ENCODE measurements around the gene MSL1. TPM values are rescaled to one million over a fixed set of nuclear protein-coding genes. Genes with fewer than 3 reads are reported as not detected.

Gene MSL1
- total and polyA plus RNA-seq, 2 of the 4 experiments (the other 2 are of a cell fraction), result 28.3 to 48.4 TPM

DNA sequence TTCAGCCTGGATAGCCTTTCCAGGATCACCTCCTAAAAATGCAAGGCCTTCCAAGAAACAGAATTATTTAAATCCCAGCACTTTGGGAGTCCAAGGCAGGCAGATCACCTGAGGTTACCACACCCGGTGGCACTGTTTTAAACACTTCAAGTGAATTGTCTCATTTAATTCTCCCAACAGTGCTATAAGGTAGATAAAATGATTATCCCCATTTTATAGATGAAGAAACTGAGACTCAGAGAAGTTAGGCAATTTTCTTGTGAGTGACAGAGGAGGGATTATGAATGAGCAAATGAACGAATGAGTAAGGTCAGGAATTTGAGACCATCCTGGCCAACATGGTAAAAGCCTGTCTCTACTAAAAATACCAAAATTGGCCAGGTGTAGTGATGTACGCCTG lies 42.2 kb upstream of the MSL1 start (continued):
- TF ChIP-seq NFE2L2 (IDR thresholded peaks at IDR 0.05; ENCODE audit: low read depth, low read length) (no peak), RAD21 (IDR thresholded peaks at IDR 0.05; ENCODE audit: low read length) (no peak), POLR2A (IDR thresholded peaks at IDR 0.05; ENCODE audit: low read depth, low read length) (no peak)

DNA sequence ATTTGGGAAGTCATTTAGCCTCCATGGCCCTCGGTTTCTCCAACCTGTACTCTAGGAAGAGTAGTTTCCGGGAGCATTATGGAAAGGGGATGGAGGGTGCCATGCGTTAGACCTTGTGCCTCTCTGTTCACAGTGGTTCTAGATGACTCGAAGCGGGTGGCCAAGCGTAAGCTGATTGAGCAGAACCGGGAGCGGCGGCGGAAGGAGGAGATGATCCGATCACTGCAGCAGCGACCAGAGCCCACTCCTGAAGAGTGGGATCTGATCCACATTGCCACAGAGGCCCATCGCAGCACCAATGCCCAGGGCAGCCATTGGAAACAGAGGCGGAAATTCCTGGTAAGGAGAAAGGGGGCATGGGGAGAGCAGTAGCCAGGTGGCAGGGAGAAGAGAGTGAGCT lies 37.3 kb upstream of the MSL1 start:
- dilution Hi-C loops (cut with HindIII; ENCODE audit: low sequenced_read_pairs, unreplicated experiment) (no loop called here), in situ Hi-C loops (cut with MboI; ENCODE audit: low sequenced_read_pairs) (no loop called here), intact Hi-C loops (cut with micrococcal nuclease) (no loop called here)
- Histone ChIP-seq H3K4me3 (ENCODE audit: insufficient read depth, low read depth, low read length) (no peak overlapping the region), H3K27me3 (ENCODE audit: control insufficient read depth, insufficient read depth, low read length) (no peaks in the 10 kb centered on the region), H3K4ac (ENCODE audit: low read depth, low read length) (no peak overlapping the region), H3K36me3 (ENCODE audit: control insufficient read depth, insufficient read depth, low read length) (peaks cover 53% of the 10 kb centered on the region), H3K14ac (replicated peaks; ENCODE audit: low read depth, low read length) (no peak overlapping the region), H3K9me3 (ENCODE audit: control insufficient read depth, insufficient read depth, low read length) (no peaks in the 10 kb centered on the region), H3K56ac (ENCODE audit: extremely low read depth, insufficient read depth, low read length) (no peak overlapping the region), H4K20me1 (ENCODE audit: insufficient read depth, low read length) (peaks cover 3% of the 10 kb centered on the region), H3K23ac (ENCODE audit: low read depth, low read length) (no peak overlapping the region), H3K9me1 (ENCODE audit: insufficient read depth, low read length) (no peaks in the 10 kb centered on the region), H3K4me1 (ENCODE audit: control insufficient read depth, insufficient read depth, low read length) (no peaks in the 10 kb centered on the region), H2BK15ac (ENCODE audit: low read depth, low read length) (no peak overlapping the region), H4K5ac (ENCODE audit: low read depth, low read length) (no peak overlapping the region), H3K27ac (ENCODE audit: insufficient read depth, low read length) (no peak overlapping the region), H2AK5ac (ENCODE audit: low read depth, low read length) (no peak overlapping the region), H2BK20ac (ENCODE audit: low read depth, low read length) (no peak overlapping the region), H4K8ac (ENCODE audit: low read depth in 2 of 2, low read length in 2 of 2) (no peak overlapping the region), H2AFZ (replicated peaks; ENCODE audit: low read length, poor library complexity) (no peak overlapping the region), H3K4me2 (ENCODE audit: low read depth, low read length) (no peak overlapping the region), H3K9ac (ENCODE audit: low read depth, low read length) (no peak overlapping the region), H2AK9ac (replicated peaks; ENCODE audit: low read depth, low read length, poor library complexity) (no peak overlapping the region), H2BK5ac (ENCODE audit: low read depth, low read length, poor library complexity, severe bottlenecking) (no peak overlapping the region), H4K91ac (ENCODE audit: insufficient read depth, low read depth, low read length) (no peak overlapping the region), H3K18ac (ENCODE audit: low read depth, low read length) (no peak overlapping the region), H3K79me1 (ENCODE audit: low read depth in 1 of 2, low read length in 2 of 2) (peaks cover 0 to 9% of the 10 kb centered on the region in 2 experiments; a peak in 1 of 4 replicates), H2BK120ac (ENCODE audit: low read depth, low read length) (no peak overlapping the region)
- 99% methylated on average over 10 of the region's 14 CpGs; no CpG with 5 or more reads in 1 of the 2 experiments for WGBS, 2 experiments (ENCODE audit: extremely low coverage in 2 of 2, insufficient read length in 1 of 2)
- no peak for DNase-seq
- POLR2A ChIA-PET (ENCODE audit: unreplicated experiment), result no interaction called here
- ATAC-seq (ENCODE audit: low read depth), result no peak
- TF ChIP-seq MXI1 (IDR thresholded peaks at IDR 0.05; ENCODE audit: borderline replicate concordance, low read depth, low read length) (no peak), RFX5 (IDR thresholded peaks at IDR 0.05; ENCODE audit: low read depth, low read length) (no peak), POLR2A (IDR thresholded peaks at IDR 0.05; ENCODE audit: low read depth, low read length) (no peak), CHD1 (IDR thresholded peaks at IDR 0.05; ENCODE audit: low read depth, low read length) (no peak), RAD21 (IDR thresholded peaks at IDR 0.05; ENCODE audit: low read length) (no peak), FOS (IDR thresholded peaks at IDR 0.05; ENCODE audit: low read depth, low read length) (no peak), MAZ (IDR thresholded peaks at IDR 0.05; ENCODE audit: borderline replicate concordance, low read depth, low read length) (no peak), MAFK (IDR thresholded peaks at IDR 0.05; ENCODE audit: low read depth, low read length) (no peak), SMC3 (IDR thresholded peaks at IDR 0.05; ENCODE audit: low read depth, low read length) (no peak), CEBPB (IDR thresholded peaks at IDR 0.05; ENCODE audit: low read depth, low read length) (no peak), BHLHE40 (IDR thresholded peaks at IDR 0.05; ENCODE audit: low read depth, low read length) (no peak)
- TF ChIP-seq, protein P1, sequence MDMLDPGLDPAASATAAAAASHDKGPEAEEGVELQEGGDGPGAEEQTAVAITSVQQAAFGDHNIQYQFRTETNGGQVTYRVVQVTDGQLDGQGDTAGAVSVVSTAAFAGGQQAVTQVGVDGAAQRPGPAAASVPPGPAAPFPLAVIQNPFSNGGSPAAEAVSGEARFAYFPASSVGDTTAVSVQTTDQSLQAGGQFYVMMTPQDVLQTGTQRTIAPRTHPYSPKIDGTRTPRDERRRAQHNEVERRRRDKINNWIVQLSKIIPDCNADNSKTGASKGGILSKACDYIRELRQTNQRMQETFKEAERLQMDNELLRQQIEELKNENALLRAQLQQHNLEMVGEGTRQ (IDR thresholded peaks at IDR 0.05; ENCODE audit: low read depth, low read length), result no peak
- TF ChIP-seq, protein P2, sequence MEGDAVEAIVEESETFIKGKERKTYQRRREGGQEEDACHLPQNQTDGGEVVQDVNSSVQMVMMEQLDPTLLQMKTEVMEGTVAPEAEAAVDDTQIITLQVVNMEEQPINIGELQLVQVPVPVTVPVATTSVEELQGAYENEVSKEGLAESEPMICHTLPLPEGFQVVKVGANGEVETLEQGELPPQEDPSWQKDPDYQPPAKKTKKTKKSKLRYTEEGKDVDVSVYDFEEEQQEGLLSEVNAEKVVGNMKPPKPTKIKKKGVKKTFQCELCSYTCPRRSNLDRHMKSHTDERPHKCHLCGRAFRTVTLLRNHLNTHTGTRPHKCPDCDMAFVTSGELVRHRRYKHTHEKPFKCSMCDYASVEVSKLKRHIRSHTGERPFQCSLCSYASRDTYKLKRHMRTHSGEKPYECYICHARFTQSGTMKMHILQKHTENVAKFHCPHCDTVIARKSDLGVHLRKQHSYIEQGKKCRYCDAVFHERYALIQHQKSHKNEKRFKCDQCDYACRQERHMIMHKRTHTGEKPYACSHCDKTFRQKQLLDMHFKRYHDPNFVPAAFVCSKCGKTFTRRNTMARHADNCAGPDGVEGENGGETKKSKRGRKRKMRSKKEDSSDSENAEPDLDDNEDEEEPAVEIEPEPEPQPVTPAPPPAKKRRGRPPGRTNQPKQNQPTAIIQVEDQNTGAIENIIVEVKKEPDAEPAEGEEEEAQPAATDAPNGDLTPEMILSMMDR (conservative IDR thresholded peaks at IDR 0.05; ENCODE audit: low read depth, low read length), result no peak
- TF ChIP-seq, protein P3, sequence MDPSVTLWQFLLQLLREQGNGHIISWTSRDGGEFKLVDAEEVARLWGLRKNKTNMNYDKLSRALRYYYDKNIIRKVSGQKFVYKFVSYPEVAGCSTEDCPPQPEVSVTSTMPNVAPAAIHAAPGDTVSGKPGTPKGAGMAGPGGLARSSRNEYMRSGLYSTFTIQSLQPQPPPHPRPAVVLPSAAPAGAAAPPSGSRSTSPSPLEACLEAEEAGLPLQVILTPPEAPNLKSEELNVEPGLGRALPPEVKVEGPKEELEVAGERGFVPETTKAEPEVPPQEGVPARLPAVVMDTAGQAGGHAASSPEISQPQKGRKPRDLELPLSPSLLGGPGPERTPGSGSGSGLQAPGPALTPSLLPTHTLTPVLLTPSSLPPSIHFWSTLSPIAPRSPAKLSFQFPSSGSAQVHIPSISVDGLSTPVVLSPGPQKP (IDR thresholded peaks at IDR 0.05; ENCODE audit: borderline replicate concordance, low read depth, low read length), result no peak
- CTCF ChIA-PET, result no interaction called here
- BruUV-seq (replicated peaks), result no TSS peak
